Measurements from ENCODE around the gene ATF7IP. TPM values are rescaled to one million over a fixed set of nuclear protein-coding genes. Genes with fewer than 3 reads are reported as not detected.

Gene ATF7IP
- total RNA-seq, 1 experiment from 2014 or later: 30.0 TPM

GRCh38 chr12:14482886-14483285, 117.4 kb downstream of the ATF7IP start:
- DNase-seq (ENCODE audit: low spot score): no peak

GRCh38 chr12:14495326-14495725, 129.8 kb downstream of the ATF7IP start:
- no peak for DNase-seq (ENCODE audit: low spot score)

- DNase-seq (ENCODE audit: low spot score): no peak
Observed at GRCh38 chr12:14505626-14506596, 140.4 kb downstream of the ATF7IP start.

GRCh38 chr12:14510574-14510973, 145.1 kb downstream of the ATF7IP start:
- no peak for DNase-seq (ENCODE audit: low spot score)

DNA sequence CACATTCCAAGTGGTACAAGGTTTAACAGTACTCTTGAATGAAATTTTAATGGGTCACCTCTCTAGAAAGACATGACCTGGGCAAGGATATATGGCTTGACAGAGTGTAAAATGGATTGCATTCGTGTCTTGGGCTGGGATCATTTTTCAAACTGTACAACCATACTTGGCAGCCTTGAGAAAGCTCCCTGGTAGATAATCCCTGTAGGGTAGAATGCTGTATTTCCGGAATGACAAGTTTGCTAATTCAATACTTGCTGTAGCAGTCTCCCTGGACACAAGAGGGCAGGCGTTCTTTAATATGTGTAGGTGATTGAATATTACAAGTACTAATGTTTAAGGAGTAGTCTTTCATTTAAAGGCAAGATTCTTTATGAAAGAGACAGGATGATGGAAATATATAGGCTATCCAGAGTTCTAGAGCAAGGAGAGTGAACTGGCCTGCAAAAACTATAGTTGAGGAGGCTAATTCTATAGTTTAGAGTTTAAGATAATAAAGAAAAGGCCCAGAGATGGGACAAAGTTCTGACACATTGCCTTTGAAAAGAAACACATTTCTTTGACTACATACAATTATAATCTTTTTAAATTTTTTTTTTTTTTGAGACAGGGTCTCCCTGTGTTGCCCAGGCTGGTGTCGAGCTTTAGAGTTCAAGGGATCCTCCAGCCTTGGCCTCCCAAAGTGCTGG, 148.8 kb downstream of the ATF7IP start:
- DNase-seq (ENCODE audit: low spot score): no peak

DNA sequence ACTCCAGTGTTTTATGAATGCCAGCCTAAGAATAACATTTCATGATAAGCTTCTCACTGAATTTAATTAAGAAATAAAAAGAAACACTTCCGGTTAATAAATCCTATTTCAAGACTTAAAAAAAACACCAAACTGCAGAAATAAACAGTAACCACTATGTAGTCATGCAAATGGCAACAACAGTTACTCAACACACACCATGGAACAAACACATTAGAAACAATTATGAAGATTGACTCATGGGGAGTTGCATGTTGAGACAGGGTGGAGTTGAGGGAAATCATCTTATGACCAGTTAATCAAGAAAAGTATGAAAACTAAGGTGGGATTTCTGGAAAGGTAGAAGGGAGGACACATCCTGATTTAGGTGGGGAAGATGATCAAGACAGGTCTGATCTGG, 149.5 kb downstream of the ATF7IP start:
- DNase-seq (ENCODE audit: low spot score): no peak

- no peak for DNase-seq (ENCODE audit: low spot score)
Observed at GRCh38 chr12:14521822-14522221, 156.3 kb downstream of the ATF7IP start.

- no peak for DNase-seq (ENCODE audit: low spot score)
Observed at GRCh38 chr12:14525964-14526363, 160.5 kb downstream of the ATF7IP start.

DNA sequence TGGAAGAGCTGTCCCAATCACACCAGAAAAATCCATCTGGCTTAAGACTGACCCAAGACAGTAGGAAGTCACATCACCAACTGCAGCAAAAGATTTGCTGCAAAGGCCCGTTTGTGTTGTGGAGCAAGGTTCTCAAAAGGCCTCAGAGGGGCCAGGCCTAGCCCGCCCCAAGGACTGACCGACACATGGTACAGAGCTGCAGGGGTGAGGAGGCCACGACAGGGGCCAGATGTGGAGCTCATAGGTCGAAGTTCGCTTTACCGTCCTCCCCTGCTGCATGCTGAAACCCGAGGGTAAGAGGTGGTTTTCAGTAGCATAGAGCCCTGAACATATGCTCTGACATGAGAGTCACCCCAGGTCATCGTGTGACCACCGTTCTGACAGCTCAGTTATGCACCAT, 166.7 kb downstream of the ATF7IP start:
- DNase-seq (ENCODE audit: low spot score): no peak

DNA sequence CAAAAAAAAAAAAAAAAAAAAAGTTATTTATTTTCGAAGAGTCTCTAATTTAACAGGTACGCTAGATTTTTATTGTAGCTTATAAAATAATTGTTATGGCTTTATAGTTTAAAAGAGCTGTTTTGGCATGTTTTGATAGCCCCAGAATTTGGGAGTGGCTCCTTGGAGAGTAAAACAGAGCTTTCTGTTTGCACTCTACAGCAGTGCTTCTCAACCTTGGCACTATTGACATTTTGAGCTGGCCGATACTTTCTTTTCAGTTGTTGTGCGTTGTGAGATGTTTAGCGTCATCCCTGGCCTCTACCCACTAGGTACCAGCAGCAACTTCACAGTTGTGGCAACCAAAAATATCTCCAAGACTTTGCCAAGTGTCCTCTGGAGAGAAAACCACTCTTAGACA, 171.6 kb downstream of the ATF7IP start:
- DNase-seq (ENCODE audit: low spot score): no peak

- DNase-seq (ENCODE audit: low spot score): no peak
Observed at GRCh38 chr12:14540801-14541462, 175.4 kb downstream of the ATF7IP start.

- no peak for DNase-seq (ENCODE audit: low spot score)
Observed at GRCh38 chr12:14545144-14546124, 180.0 kb downstream of the ATF7IP start.

DNA sequence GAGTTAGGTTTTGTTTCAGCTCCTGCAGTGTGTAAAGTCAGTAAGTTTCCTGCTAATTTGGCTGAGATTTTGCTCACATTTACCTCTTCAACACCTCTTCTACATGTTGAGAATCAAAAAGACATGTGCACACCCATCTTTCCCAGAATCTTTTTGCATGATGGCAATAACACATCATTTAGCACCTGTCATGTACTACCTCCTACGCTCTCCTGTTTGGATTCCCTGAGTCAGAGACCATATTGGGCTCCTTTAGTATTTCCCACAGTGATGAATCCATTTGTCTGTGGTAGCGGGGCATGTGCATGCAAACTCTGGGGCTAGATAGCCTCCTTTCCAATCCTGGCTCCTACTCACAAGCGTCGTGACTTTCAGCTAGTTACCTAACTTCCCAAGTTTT, 182.1 kb downstream of the ATF7IP start:
- DNase-seq (ENCODE audit: low spot score): no peak

GRCh38 chr12:14548609-14549008, 183.1 kb downstream of the ATF7IP start:
- no peak for DNase-seq (ENCODE audit: low spot score)

Other genes starting within 250 kb of the ATF7IP start
- not detected in 2 replicates for gene PLBD1, start 202.2 kb downstream of the ATF7IP start, total RNA-seq (2014; rRNA removed; shearing (Covaris generic))

Measured in A172 (cell line).